ENCODE data around the gene LCORL.

GRCh38 chr4:17812125-17812524, 209.4 kb downstream of the LCORL start:
- TF ChIP-seq CTCF (IDR thresholded peaks at IDR 0.05) (no peak), POLR2A (IDR thresholded peaks at IDR 0.05) (no peak)
